ENCODE data around the gene CLHC1. TPM values are rescaled to one million over a fixed set of nuclear protein-coding genes. Genes with fewer than 3 reads are reported as not detected.

CLHC1 gene
- total RNA-seq, 1 experiment from 2014 or later = 9.2 TPM

DNA sequence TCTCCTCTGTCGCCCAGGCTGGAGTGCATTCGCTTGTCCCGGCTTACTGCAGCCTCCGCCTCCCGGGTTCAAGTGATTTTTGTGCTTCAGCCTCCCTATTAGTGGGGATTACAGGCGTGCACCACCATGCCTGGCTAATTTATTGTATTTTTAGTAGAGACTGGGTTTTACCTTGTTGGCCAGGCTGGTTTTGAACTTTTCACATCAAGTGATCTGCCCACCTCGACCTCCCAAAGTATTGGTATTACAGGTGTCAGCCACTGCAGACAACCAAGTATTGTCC lies 1.5 kb upstream of the CLHC1 start:
- Histone ChIP-seq H3K79me1 (ENCODE audit: insufficient read depth, low read depth, low read length, poor library complexity, severe bottlenecking) (peaks cover 7% of the 10 kb centered on the region), H4K5ac (ENCODE audit: insufficient read length, low read depth, low read length) (no peak overlapping the region), H3K23me2 (ENCODE audit: insufficient read length, low read depth, low read length, poor library complexity, severe bottlenecking) (peaks cover 10% of the 10 kb centered on the region), H4K91ac (ENCODE audit: insufficient read length, low read depth, low read length) (no peak overlapping the region), H3K4me1 (ENCODE audit: insufficient read depth, low read length) (no peaks in the 10 kb centered on the region), H3K4ac (ENCODE audit: low read depth, low read length) (no peak overlapping the region), H3K79me2 (ENCODE audit: insufficient read depth, low read length) (peaks cover 10% of the 10 kb centered on the region), H2BK12ac (ENCODE audit: insufficient read length, low read depth, low read length) (no peak overlapping the region), H3K4me2 (ENCODE audit: insufficient read depth, insufficient read length, low read length) (peak overlapping the region; percentile 99), H3T11ph (ENCODE audit: low read length) (no peak overlapping the region), H2BK5ac (ENCODE audit: insufficient read length, low read length) (no peak overlapping the region), H3K9me3 (ENCODE audit: control insufficient read depth, low read depth, low read length) (no peaks in the 10 kb centered on the region), H2AK5ac (ENCODE audit: insufficient read length, low read length) (no peak overlapping the region), H3K18ac (ENCODE audit: insufficient read length, low read depth, low read length) (no peak overlapping the region), H3K23ac (ENCODE audit: insufficient read length, low read depth, low read length) (no peak overlapping the region), H4K20me1 (ENCODE audit: control insufficient read depth, insufficient read depth, insufficient read length) (no peaks in the 10 kb centered on the region), H3K56ac (ENCODE audit: insufficient read length, low read depth, low read length) (no peak overlapping the region), H3K9ac (ENCODE audit: extremely low read depth, insufficient read length, low read length) (peak overlapping the region; percentile 89), H2BK15ac (ENCODE audit: low read depth, low read length) (no peak overlapping the region), H4K8ac (replicated peaks; ENCODE audit: insufficient read length, low read depth, low read length) (no peak overlapping the region), H2BK120ac (ENCODE audit: low read depth, low read length, poor library complexity, severe bottlenecking) (no peak overlapping the region), H3K27me3 (ENCODE audit: insufficient read depth, low read length) (no peaks in the 10 kb centered on the region), H3K27ac (ENCODE audit: insufficient read length, low read depth, low read length) (peak overlapping the region; percentile 60), H2AFZ (ENCODE audit: low read length) (no peak overlapping the region), H3K14ac (ENCODE audit: insufficient read depth, low read length) (0 out of 2 replicates have a peak overlapping the region, but pooled peaks have one; percentile 20), H2BK20ac (ENCODE audit: low read depth, low read length, poor library complexity, severe bottlenecking) (no peak overlapping the region)
- Mint-ChIP-seq H3K9me3 (no peaks in the 10 kb centered on the region; a peak in 1 of 5 replicates), H3K36me3 (ENCODE audit: insufficient read depth in 1 of 3, low read depth in 3 of 3) (peaks cover 31 to 61% (median 44%) of the 10 kb centered on the region in 3 experiments), H3K4me1 (peaks cover 18 to 24% of the 10 kb centered on the region in 2 experiments), H3K27ac (peak overlapping the region; percentile 99 to 100 (median 100); a peak in 4 of 7 replicates), H3K4me3 (peak overlapping the region; percentile 97 to 99), H3K27me3 (ENCODE audit: low read depth) (no peaks in the 10 kb centered on the region; the same call in 1 of the 2 replicates)
- TF ChIP-seq, protein P1, sequence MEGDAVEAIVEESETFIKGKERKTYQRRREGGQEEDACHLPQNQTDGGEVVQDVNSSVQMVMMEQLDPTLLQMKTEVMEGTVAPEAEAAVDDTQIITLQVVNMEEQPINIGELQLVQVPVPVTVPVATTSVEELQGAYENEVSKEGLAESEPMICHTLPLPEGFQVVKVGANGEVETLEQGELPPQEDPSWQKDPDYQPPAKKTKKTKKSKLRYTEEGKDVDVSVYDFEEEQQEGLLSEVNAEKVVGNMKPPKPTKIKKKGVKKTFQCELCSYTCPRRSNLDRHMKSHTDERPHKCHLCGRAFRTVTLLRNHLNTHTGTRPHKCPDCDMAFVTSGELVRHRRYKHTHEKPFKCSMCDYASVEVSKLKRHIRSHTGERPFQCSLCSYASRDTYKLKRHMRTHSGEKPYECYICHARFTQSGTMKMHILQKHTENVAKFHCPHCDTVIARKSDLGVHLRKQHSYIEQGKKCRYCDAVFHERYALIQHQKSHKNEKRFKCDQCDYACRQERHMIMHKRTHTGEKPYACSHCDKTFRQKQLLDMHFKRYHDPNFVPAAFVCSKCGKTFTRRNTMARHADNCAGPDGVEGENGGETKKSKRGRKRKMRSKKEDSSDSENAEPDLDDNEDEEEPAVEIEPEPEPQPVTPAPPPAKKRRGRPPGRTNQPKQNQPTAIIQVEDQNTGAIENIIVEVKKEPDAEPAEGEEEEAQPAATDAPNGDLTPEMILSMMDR (conservative IDR thresholded peaks at IDR 0.05) = no peak
- no CpG with 5 or more reads among the region's 7 CpGs for WGBS (ENCODE audit: extremely low coverage, insufficient read length, low lambda C conversion rate)
- no peak for DNase-seq

All from H9 (cell line).